Prostate gland (tissue), 2 donors: ENCODE data around the gene DICER1. TPM values are rescaled to one million over a fixed set of nuclear protein-coding genes. Genes with fewer than 3 reads are reported as not detected.
A peak's percentile ranks its signal among the peaks of the same experiment; 100 is the strongest.

Source experiments
- DNase-seq: peaks from one replicate; pipeline ENCODE4 v3.0.0-alpha.2; 2019; ENCODE audit warnings: low spot score
- H3K27ac ChIP-seq, 2 donors: fragments of 200-600 bp; sonication (generic); 2 replicates each; pipeline ENCODE4 v1.5.1; 2017 to 2019
- H3K27me3 ChIP-seq: fragments of 200-600 bp; sonication (generic); replicated peaks from 2 replicates; pipeline ENCODE4 v1.5.1; 2019; ENCODE audit not compliant: insufficient read depth
- H3K36me3 ChIP-seq, 2 donors: fragments of 200-600 bp; sonication (generic); 1 replicate in 1 of 2; 2 replicates in 1 of 2; pipeline versions ENCODE4 v1.5.1 to v1.8.1; 2017 to 2019
- H3K4me1 ChIP-seq: fragments of 200-600 bp; sonication (generic); replicated peaks from 2 replicates; pipeline ENCODE4 v1.5.1; 2019
- H3K4me3 ChIP-seq, 2 donors: fragments of 200-600 bp; sonication (generic); 2 replicates each; pipeline ENCODE4 v1.5.1; 2017 to 2019
- H3K9me3 ChIP-seq: fragments of 200-600 bp; sonication (generic); 2 replicates; pipeline ENCODE4 v1.5.1; 2017
- CTCF ChIP-seq, 4 experiments: fragments of 200-600 bp in 2 of 4; fragments of 450-650 bp in 2 of 4; sonication (generic) in 2 of 4; IDR thresholded peaks; 1 replicate in 3 of 4; 2 replicates in 1 of 4; pipeline ENCODE4 v1.5.1; 2016 to 2019; ENCODE audit warnings: antibody characterized with exemption in 4 of 4, mild to moderate bottlenecking in 2 of 4, moderate library complexity in 2 of 4
- POLR2A ChIP-seq: fragments of 450-650 bp; IDR thresholded peaks from one replicate; pipeline ENCODE4 v1.6.1; 2016; ENCODE audit warnings: antibody characterized with exemption, mild to moderate bottlenecking
- POLR2AphosphoS5 ChIP-seq: sonication (generic); formaldehyde crosslinking; IDR thresholded peaks from one replicate; pipeline ENCODE4 v1.6.1; 2017; ENCODE audit warnings: antibody characterized with exemption
- WGBS: methylation state at CpG from one replicate; pipeline ENCODE4 v1.1.5; 2018; 5-methylcytosine and 5-hydroxymethylcytosine counted together
- intact Hi-C: fragments of 100-400 bp; cut with DNase I; formaldehyde crosslinking; loops from one replicate; pipeline ENCODE4 v1.14.2; 2022
- total RNA-seq, 2 donors: library from RNA; depleted of rRNA; stranded (reverse); fragments of >200 nt; gene quantifications; one replicate each; pipeline ENCODE4 v1.1.0, GENCODE V29; 2016

DICER1 gene
- total RNA-seq, 2 donors from 2014 or later, result 25.4 to 86.3 TPM

- no peak overlapping the region for H3K4me3 ChIP-seq
- WGBS, result 74% methylated on average over 12 of the region's 12 CpGs
- H3K9me3 ChIP-seq, result no peaks in the 10 kb centered on the region
- no peak for TF ChIP-seq CTCF (IDR thresholded peaks at IDR 0.05)
- no peak for TF ChIP-seq POLR2A
- TF ChIP-seq POLR2AphosphoS5, result no peak
- intact Hi-C loops, result loop anchor here (5.0 kb wide), 1 partner anchor 37 kb away; no protein-coding TSS in a partner anchor
- DNase-seq, result no peak
- H3K36me3 ChIP-seq, result no peaks in the 10 kb centered on the region
- peak overlapping the region; percentile 1 to 42 for H3K27ac ChIP-seq
- H3K4me1 ChIP-seq, result no peaks in the 10 kb centered on the region
- no peaks in the 10 kb centered on the region for H3K27me3 ChIP-seq
Observed at GRCh38 chr14:95185033-95185766, 27.9 kb upstream of the DICER1 start.

- Histone ChIP-seq H3K9me3 (no peaks in the 10 kb centered on the region), H3K4me1 (no peaks in the 10 kb centered on the region), H3K4me3 (no peak overlapping the region), H3K27ac (no peak overlapping the region), H3K36me3 (no peaks in the 10 kb centered on the region), H3K27me3 (no peaks in the 10 kb centered on the region)
- intact Hi-C loops, result no loop called here
- no peak for DNase-seq
- 18% methylated on average over 2 of the region's 2 CpGs for WGBS
- TF ChIP-seq POLR2AphosphoS5 (no peak), POLR2A (no peak), CTCF (IDR thresholded peaks at IDR 0.05) (no peak)
Observed at GRCh38 chr14:95184413-95184790, 27.1 kb upstream of the DICER1 start.

- H3K27me3 ChIP-seq, result no peaks in the 10 kb centered on the region
- DNase-seq, result no peak
- no peaks in the 10 kb centered on the region for H3K4me1 ChIP-seq
- TF ChIP-seq CTCF (IDR thresholded peaks at IDR 0.05), result no peak
- no peak for TF ChIP-seq POLR2A
- no peak for TF ChIP-seq POLR2AphosphoS5
- no peak overlapping the region for H3K4me3 ChIP-seq
- no peaks in the 10 kb centered on the region for H3K36me3 ChIP-seq
- intact Hi-C loops, result no loop called here
- no peak overlapping the region for H3K27ac ChIP-seq
- no peaks in the 10 kb centered on the region for H3K9me3 ChIP-seq
- WGBS, result 66% methylated on average over 6 of the region's 6 CpGs
Observed at GRCh38 chr14:95183532-95184412, 26.4 kb upstream of the DICER1 start.

- DNase-seq, result no peak
- no peaks in the 10 kb centered on the region for H3K27me3 ChIP-seq
- TF ChIP-seq POLR2A (no peak), CTCF (IDR thresholded peaks at IDR 0.05) (no peak), POLR2AphosphoS5 (no peak)
- no peak overlapping the region for H3K27ac ChIP-seq
- no peaks in the 10 kb centered on the region for H3K9me3 ChIP-seq
- WGBS, result 92% methylated on average over 1 of the region's 1 CpG
- H3K36me3 ChIP-seq, result no peaks in the 10 kb centered on the region
- no peaks in the 10 kb centered on the region for H3K4me1 ChIP-seq
- H3K4me3 ChIP-seq, result no peak overlapping the region
- intact Hi-C loops, result no loop called here
Observed at GRCh38 chr14:95183082-95183481, 25.8 kb upstream of the DICER1 start.
